Astrocyte (in vitro differentiated cells and primary cell): ENCODE data around the gene FOLR2.

Experiments
- CTCF ChIP-seq: IDR thresholded peaks from 2 replicates; pipeline ENCODE4 v1.5.1; 2011; ENCODE audit warnings: low read depth, mild to moderate bottlenecking, inconsistent platforms, low read length, moderate library complexity; ENCODE audit not compliant: insufficient read depth
- EZH2 ChIP-seq: IDR thresholded peaks from 2 replicates; pipeline ENCODE4 v1.6.1; 2012; ENCODE audit warnings: mild to moderate bottlenecking, low read length, inconsistent platforms; ENCODE audit not compliant: insufficient read depth

GRCh38 chr11:72228844-72229231 is 12.2 kb downstream of the FOLR2 start:
- no peak for TF ChIP-seq CTCF
- TF ChIP-seq EZH2, result no peak
